IPS-20b (cell line): ENCODE data around the gene TSC22D1.
A peak's percentile ranks its signal among the peaks of the same experiment; 100 is the strongest.
"Not testable (repeated sequence)": the region's sequence is repeated elsewhere in the genome, so short reads cannot be mapped to it uniquely, and the experiment has no call there.

Source experiments
- H3K27ac ChIP-seq: one replicate; pipeline ENCODE4 v1.5.1; 2013; ENCODE audit warnings: low read length
- H3K27me3 ChIP-seq: 2 replicates; pipeline ENCODE4 v1.6.1; 2013; ENCODE audit warnings: mild to moderate bottlenecking, low read length, inconsistent platforms; ENCODE audit not compliant: insufficient read depth
- H3K36me3 ChIP-seq: 2 replicates; pipeline ENCODE4 v1.6.1; 2013; ENCODE audit warnings: low read depth, mild to moderate bottlenecking, inconsistent platforms, low read length, moderate library complexity; ENCODE audit not compliant: insufficient read depth
- H3K4me1 ChIP-seq: 2 replicates; pipeline ENCODE4 v1.6.1; 2013; ENCODE audit warnings: mild to moderate bottlenecking, control low read depth, inconsistent platforms, low read length, moderate library complexity; ENCODE audit not compliant: insufficient read depth
- H3K4me3 ChIP-seq: 2 replicates; pipeline ENCODE4 v1.5.1; 2013; ENCODE audit warnings: mild to moderate bottlenecking, low read length, inconsistent platforms
- H3K9ac ChIP-seq: 2 replicates; pipeline ENCODE4 v1.6.1; 2013; ENCODE audit warnings: low read depth, mild to moderate bottlenecking, inconsistent platforms, low read length, moderate library complexity
- H3K9me3 ChIP-seq: 2 replicates; pipeline ENCODE4 v1.6.1; 2013; ENCODE audit warnings: mild to moderate bottlenecking, low read depth, low read length, inconsistent platforms; ENCODE audit not compliant: insufficient read depth

Gene TSC22D1

GRCh38 chr13:44565881-44566280, 10.2 kb downstream of the TSC22D1 start:
- Histone ChIP-seq H3K4me3 (0 out of 2 replicates have a peak overlapping the region, but pooled peaks have one; percentile 7), H3K9me3 (no peaks in the 10 kb centered on the region), H3K9ac (no peak overlapping the region), H3K36me3 (no peaks in the 10 kb centered on the region), H3K27ac (no peak overlapping the region), H3K4me1 (peaks cover 23% of the 10 kb centered on the region), H3K27me3 (no peaks in the 10 kb centered on the region)

- Histone ChIP-seq H3K9ac (no peak overlapping the region), H3K36me3 (no peaks in the 10 kb centered on the region), H3K27me3 (no peaks in the 10 kb centered on the region), H3K9me3 (no peaks in the 10 kb centered on the region), H3K27ac (no peak overlapping the region), H3K4me1 (peaks cover 23% of the 10 kb centered on the region), H3K4me3 (no peak overlapping the region)
These were observed 11.2 kb downstream of the TSC22D1 start for GRCh38 chr13:44564936-44565335.

DNA sequence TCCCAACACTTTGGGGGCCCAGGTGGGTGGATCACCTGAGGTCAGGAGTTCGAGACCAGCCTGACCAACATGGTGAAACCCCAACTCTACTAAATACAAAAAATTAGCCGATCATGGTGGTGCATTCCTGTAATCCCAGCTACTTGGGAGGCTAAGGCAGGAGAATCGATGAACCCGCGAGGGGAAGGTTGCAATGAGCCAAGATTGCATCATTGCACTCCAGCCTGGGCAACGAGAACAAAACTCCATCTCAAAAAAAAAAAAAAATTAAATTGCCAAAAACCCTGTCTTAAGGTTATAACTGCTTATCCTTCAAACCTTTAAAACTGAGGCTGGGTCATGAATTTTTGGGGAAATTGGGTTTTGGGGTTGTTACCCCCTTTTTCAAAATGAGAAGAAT, 13.3 kb downstream of the TSC22D1 start:
- peaks cover 22% of the 10 kb centered on the region for H3K4me1 ChIP-seq
- not testable (repeated sequence) for H3K27me3 ChIP-seq, H3K9me3 ChIP-seq, H3K27ac ChIP-seq, H3K4me3 ChIP-seq, H3K36me3 ChIP-seq, H3K9ac ChIP-seq

DNA sequence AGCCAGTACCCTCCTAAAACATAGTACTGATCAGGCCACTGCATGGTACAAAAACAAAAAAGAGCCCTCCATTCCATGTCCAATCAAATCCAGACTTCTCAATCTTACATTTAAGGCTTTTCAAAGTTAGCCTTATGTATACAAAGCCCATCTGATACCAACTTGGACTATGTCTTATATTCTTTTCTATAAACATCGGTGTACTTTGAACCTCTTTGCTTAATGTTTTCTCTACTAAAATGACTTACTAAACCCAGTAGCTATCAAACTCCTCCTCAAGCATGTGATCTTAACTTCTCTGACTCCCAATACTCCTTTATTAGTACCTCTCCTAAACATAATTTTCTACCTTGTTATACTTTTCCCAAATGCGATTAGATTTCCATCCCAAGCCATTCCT, 14.8 kb downstream of the TSC22D1 start:
- Histone ChIP-seq H3K9ac (no peak overlapping the region), H3K27ac (no peak overlapping the region), H3K9me3 (no peaks in the 10 kb centered on the region), H3K27me3 (no peaks in the 10 kb centered on the region), H3K36me3 (no peaks in the 10 kb centered on the region), H3K4me3 (no peak overlapping the region), H3K4me1 (peaks cover 8% of the 10 kb centered on the region)

DNA sequence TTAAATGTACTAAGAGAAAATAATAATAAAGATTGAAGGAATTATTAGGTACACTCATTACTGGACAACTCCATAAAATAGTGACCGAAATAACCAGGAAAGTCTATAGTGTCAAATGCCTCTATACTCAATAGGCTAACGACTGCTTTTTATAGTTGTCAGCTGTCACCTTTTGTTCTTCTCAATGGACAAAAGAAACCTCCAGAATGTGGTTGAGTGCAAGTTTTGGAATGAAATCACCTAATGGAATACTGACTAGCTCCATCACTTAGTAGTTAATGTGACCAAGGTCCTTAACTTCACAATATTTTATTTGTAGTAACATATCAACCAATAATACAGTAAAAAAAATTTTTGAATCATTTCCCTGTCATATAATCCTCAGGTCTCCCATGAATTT, 18.1 kb downstream of the TSC22D1 start:
- H3K27ac ChIP-seq, result no peak overlapping the region

DNA sequence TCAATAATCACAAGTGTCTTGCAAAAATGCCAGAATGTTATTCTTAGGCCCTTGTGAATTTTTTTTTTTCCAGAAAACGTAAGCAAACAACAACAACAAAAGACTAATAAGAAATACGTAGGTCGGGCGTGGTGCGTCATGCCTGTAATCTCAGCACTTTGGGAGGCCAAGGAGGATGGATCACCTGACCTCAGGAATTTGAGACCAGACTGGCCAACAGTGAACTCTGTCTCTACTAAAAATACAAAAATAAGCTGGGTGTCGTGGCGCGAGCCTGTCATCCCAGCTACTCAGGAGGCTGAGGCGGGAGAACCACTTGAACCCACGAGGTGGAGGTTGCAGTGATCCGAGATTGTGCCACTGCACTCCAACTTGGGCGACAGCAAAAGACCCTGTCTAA, 20.9 kb downstream of the TSC22D1 start:
- Histone ChIP-seq H3K36me3 (peaks cover 11% of the 10 kb centered on the region), H3K4me3 (no peak overlapping the region), H3K9ac (no peak overlapping the region), H3K9me3 (no peaks in the 10 kb centered on the region), H3K27ac (no peak overlapping the region), H3K27me3 (no peaks in the 10 kb centered on the region), H3K4me1 (no peaks in the 10 kb centered on the region)

More for the DNA sequence above, 18.1 kb downstream of the TSC22D1 start:
- Histone ChIP-seq H3K9me3 (no peaks in the 10 kb centered on the region), H3K27me3 (no peaks in the 10 kb centered on the region), H3K9ac (no peak overlapping the region), H3K4me3 (no peak overlapping the region), H3K36me3 (no peaks in the 10 kb centered on the region), H3K4me1 (peaks cover 3% of the 10 kb centered on the region; the same call in 1 of the 2 replicates)

GRCh38 chr13:44549476-44549875, 26.7 kb downstream of the TSC22D1 start:
- H3K9me3 ChIP-seq, result no peaks in the 10 kb centered on the region
- no peaks in the 10 kb centered on the region for H3K27me3 ChIP-seq
- H3K4me1 ChIP-seq, result no peaks in the 10 kb centered on the region
- H3K9ac ChIP-seq, result no peak overlapping the region
- no peak overlapping the region for H3K27ac ChIP-seq
- H3K36me3 ChIP-seq, result peaks cover 11% of the 10 kb centered on the region
- H3K4me3 ChIP-seq, result no peak overlapping the region

DNA sequence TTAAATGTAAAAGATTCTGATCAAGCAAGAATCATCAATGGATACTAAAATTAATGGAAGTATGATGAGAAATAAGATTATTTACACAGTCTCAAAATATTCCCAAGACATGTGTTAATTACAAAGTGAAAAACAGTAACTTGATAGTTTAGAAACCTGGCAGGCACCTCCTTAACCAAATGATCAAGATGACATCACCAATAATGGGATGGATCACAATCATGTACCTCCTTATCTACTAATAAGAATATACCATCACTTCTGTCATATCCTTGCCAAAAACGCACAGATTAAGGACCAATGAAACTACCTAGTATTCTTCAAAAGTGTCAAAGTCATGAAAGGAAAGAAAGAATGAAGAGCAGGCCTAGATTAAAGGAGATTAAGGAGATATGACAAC, 30.0 kb downstream of the TSC22D1 start:
- Histone ChIP-seq H3K9me3 (no peaks in the 10 kb centered on the region), H3K4me3 (no peak overlapping the region), H3K9ac (no peak overlapping the region), H3K36me3 (0 out of 2 replicates have a peak, but pooled peaks cover 4% of the 10 kb centered on the region), H3K27me3 (no peaks in the 10 kb centered on the region), H3K4me1 (peaks cover 4% of the 10 kb centered on the region; the same call in 1 of the 2 replicates), H3K27ac (no peak overlapping the region)

DNA sequence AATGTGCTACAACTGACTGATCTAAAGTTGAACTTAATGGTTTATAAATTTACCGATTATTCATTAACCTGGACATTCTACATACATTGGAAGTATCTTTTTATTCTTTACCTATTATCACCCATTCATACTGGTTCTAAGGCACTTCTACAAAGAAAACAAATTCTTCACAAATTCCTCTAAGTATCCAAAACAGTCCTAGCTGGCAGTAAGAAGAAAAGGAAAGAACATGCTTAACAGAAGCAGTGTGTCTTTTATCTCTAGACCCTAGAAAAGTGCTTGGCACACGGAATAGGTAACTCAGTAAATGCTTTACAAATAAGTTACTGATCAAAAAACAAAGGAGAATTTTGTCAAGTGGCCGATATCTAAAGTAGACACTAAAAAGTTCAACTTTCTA, 32.8 kb downstream of the TSC22D1 start:
- no peaks in the 10 kb centered on the region for H3K9me3 ChIP-seq
- no peaks in the 10 kb centered on the region for H3K27me3 ChIP-seq
- no peak overlapping the region for H3K9ac ChIP-seq
- no peak overlapping the region for H3K27ac ChIP-seq
- no peak overlapping the region for H3K4me3 ChIP-seq
- peaks cover 4% of the 10 kb centered on the region; the same call in 1 of the 2 replicates for H3K4me1 ChIP-seq
- H3K36me3 ChIP-seq, result peaks cover 27% of the 10 kb centered on the region

DNA sequence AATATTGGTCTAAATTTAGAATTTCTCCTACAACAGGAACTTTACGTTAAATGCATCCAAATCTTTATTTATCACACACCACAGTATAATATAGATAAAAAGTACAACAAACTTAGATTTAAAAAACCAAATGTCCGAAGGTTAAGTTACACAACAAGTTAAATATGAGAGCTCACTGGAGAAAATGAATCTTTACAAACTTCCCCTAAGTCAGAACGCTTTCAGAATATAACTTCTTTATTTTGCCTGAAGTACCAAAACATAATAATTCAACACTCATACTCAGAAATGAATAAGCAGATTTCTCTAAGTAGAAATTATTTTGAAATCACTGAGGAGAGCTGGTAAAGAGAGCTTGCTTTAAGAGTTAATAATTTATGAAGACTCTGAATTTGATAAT, 33.8 kb downstream of the TSC22D1 start:
- Histone ChIP-seq H3K4me3 (no peak overlapping the region), H3K9me3 (no peaks in the 10 kb centered on the region), H3K27me3 (no peaks in the 10 kb centered on the region), H3K9ac (no peak overlapping the region), H3K4me1 (peaks cover 4% of the 10 kb centered on the region; the same call in 1 of the 2 replicates), H3K27ac (no peak overlapping the region), H3K36me3 (peaks cover 33% of the 10 kb centered on the region)

- no peak overlapping the region for H3K4me3 ChIP-seq
- H3K9me3 ChIP-seq, result no peaks in the 10 kb centered on the region
- H3K27me3 ChIP-seq, result no peaks in the 10 kb centered on the region
- H3K36me3 ChIP-seq, result peaks cover 33% of the 10 kb centered on the region
- no peak overlapping the region for H3K9ac ChIP-seq
- H3K27ac ChIP-seq, result no peak overlapping the region
- H3K4me1 ChIP-seq, result peaks cover 4% of the 10 kb centered on the region; the same call in 1 of the 2 replicates
These were observed 34.5 kb downstream of the TSC22D1 start for GRCh38 chr13:44541601-44542000.

- no peaks in the 10 kb centered on the region for H3K9me3 ChIP-seq
- no peaks in the 10 kb centered on the region for H3K27me3 ChIP-seq
- peaks cover 33% of the 10 kb centered on the region for H3K36me3 ChIP-seq
- H3K4me3 ChIP-seq, result no peak overlapping the region
- no peak overlapping the region for H3K27ac ChIP-seq
- H3K9ac ChIP-seq, result no peak overlapping the region
- peaks cover 4% of the 10 kb centered on the region; the same call in 1 of the 2 replicates for H3K4me1 ChIP-seq
These were observed 35.2 kb downstream of the TSC22D1 start for GRCh38 chr13:44540761-44541434.
